Ectodermal cell (in vitro differentiated cells): Measurements from ENCODE around the gene TADA2B.

Experiments used
- H3K27ac ChIP-seq: 2 replicates; pipeline ENCODE4 v1.7.0; 2013; ENCODE audit warnings: mild to moderate bottlenecking, low read depth, low read length; ENCODE audit not compliant: insufficient read depth, poor library complexity, severe bottlenecking
- H3K27me3 ChIP-seq: 2 replicates; pipeline ENCODE4 v1.7.0; 2013; ENCODE audit warnings: mild to moderate bottlenecking, low read length; ENCODE audit not compliant: insufficient read depth, control insufficient read depth, poor library complexity, severe bottlenecking
- H3K36me3 ChIP-seq: one replicate; pipeline ENCODE4 v1.7.0; 2013; ENCODE audit warnings: low read length; ENCODE audit not compliant: control insufficient read depth, insufficient read depth
- H3K4me1 ChIP-seq: one replicate; pipeline ENCODE4 v1.7.0; 2013; ENCODE audit warnings: low read length; ENCODE audit not compliant: control insufficient read depth, insufficient read depth
- H3K4me3 ChIP-seq: 2 replicates; pipeline ENCODE4 v1.7.0; 2013; ENCODE audit warnings: low read depth, low read length, control low read depth; ENCODE audit not compliant: insufficient read depth
- H3K9me3 ChIP-seq: 2 replicates; pipeline ENCODE4 v1.7.0; 2013; ENCODE audit warnings: mild to moderate bottlenecking, low read length, moderate library complexity; ENCODE audit not compliant: control insufficient read depth
- WGBS, 2 experiments: methylation state at CpG; one replicate each; pipeline ENCODE4 v1.1.7; 2013; ENCODE audit warnings: missing lambda C conversion rate in 2 of 2; 5-methylcytosine and 5-hydroxymethylcytosine counted together

TADA2B gene

DNA sequence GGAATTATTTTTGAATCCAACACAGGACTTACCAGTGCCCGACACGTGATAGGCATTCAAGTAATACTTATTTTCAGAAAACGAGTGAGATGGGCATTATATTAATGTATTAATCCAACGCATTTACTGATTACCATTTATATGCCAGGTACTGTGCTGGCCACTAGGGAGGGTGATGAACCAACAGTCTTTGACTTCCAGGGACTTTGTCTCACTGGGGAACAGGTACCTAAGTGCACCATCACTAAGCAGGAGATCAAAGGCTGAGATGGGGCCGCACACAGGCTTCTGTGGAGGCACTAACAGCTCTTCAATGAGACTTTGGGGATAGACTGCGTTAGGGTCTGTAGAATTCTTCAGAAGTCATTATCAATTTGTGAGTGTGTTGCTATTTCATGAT is 5.7 kb upstream of the TADA2B start:
- WGBS, 2 experiments: 65 to 76% methylated on average over 6 of the region's 6 CpGs
- H3K4me1 ChIP-seq: peaks cover 6% of the 10 kb centered on the region
- H3K27ac ChIP-seq: no peak overlapping the region
- no peak overlapping the region for H3K4me3 ChIP-seq
- no peaks in the 10 kb centered on the region for H3K9me3 ChIP-seq
- H3K27me3 ChIP-seq: peaks cover 22% of the 10 kb centered on the region
- no peaks in the 10 kb centered on the region for H3K36me3 ChIP-seq

DNA sequence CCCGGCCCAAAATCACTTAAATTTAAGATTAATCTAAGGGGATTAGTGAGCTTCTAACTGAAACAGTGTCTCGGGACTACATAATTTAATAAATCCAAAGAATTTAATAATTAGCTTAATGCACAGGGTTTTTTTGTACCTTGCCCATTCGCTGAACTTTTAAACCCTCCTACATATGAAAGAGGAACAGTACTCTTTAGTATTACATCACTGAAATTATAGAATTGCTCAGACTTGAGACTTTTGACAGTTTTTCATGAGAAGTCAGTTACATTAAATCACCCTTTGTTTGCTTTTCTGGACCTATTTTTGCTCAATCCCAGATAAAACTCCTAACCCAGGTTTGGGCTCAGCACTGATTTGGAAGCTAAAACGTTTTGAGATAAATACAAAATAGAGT is 2.4 kb upstream of the TADA2B start:
- Histone ChIP-seq H3K9me3 (no peaks in the 10 kb centered on the region), H3K4me3 (no peak overlapping the region), H3K27ac (no peak overlapping the region), H3K27me3 (peaks cover 29% of the 10 kb centered on the region), H3K4me1 (peaks cover 11% of the 10 kb centered on the region), H3K36me3 (no peaks in the 10 kb centered on the region)
- 80 to 89% methylated on average over 3 to 4 of the region's 4 CpGs for WGBS, 2 experiments

DNA sequence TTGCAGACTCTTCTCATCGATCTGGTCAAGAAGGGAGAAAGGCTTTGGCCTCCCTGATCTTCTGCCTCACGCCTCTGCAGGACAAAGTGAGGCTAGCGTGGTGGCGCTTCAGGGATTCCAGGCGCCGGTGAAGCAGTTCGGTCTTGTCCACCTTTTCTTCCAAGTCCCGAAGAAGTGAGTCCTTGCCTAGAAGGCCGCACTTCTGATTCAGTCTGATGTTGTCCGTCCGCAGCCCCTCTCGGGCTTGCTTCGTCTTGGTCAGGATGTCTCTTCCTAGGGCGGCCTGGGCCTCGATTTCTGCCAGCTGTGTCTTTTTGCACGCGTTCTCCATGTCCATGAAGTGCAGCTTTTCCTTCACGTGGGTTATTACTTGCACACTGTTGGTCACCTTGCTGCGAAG is 1.9 kb upstream of the TADA2B start:
- Histone ChIP-seq H3K27me3 (peaks cover 29% of the 10 kb centered on the region), H3K4me3 (no peak overlapping the region), H3K27ac (no peak overlapping the region), H3K36me3 (no peaks in the 10 kb centered on the region), H3K9me3 (no peaks in the 10 kb centered on the region), H3K4me1 (peaks cover 11% of the 10 kb centered on the region)
- 94 to 95% methylated on average over 19 of the region's 19 CpGs for WGBS, 2 experiments

- Histone ChIP-seq H3K36me3 (no peaks in the 10 kb centered on the region), H3K9me3 (no peaks in the 10 kb centered on the region), H3K27me3 (peaks cover 29% of the 10 kb centered on the region), H3K27ac (no peak overlapping the region), H3K4me3 (peak overlapping the region; percentile 60), H3K4me1 (peaks cover 11% of the 10 kb centered on the region)
- 41 to 42% methylated on average over 42 of the region's 42 CpGs for WGBS, 2 experiments
Observed at GRCh38 chr4:7041801-7042502, 1.2 kb upstream of the TADA2B start.

DNA sequence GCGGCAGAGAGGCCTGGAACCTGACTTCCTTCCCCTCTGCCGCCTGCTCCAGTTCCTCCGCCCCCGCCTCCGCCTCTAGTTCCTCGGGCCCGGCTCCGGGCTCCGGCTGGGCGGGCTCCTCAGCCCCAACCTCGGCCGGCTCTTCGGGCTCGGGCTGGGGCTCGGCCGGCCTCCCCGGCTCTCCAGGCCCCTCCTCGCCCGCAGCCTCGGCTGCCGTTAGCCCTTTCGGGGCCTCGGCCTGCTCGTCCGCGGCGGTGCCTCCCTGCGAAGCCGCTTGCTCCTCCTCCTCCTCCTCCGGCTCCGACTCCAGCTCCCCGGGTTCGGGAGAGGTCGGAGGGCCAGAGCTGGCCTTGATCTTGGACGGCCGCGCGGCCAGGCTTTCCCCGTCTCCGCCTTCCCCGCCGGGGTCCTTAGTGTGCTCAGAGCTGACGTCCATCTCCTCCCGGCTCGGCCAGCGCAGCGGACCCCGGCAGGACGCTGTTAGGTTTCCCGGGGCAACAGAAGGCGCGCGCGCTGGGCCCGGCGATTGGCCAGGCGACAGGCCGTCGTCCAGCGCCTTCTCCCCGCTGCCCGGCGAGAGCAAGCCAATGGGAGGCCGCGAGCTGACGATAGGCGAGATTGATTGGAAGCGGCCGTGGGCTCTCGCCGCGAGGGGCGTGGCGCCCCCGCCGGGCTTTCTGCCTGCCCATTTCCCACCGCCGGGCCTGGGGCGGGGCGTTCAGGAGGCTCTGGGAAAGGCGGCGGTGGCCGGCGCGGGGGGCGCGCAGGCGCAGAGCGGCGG is 479 bp upstream of the TADA2B start:
- no peaks in the 10 kb centered on the region for H3K36me3 ChIP-seq
- no peaks in the 10 kb centered on the region for H3K9me3 ChIP-seq
- peak overlapping the region; percentile 64 for H3K27ac ChIP-seq
- H3K27me3 ChIP-seq: peaks cover 29% of the 10 kb centered on the region
- peaks cover 11% of the 10 kb centered on the region for H3K4me1 ChIP-seq
- H3K4me3 ChIP-seq: peak overlapping the region; percentile 60
- 0% methylated on average over 90 of the region's 90 CpGs for WGBS, 2 experiments

- Histone ChIP-seq H3K9me3 (no peaks in the 10 kb centered on the region), H3K27ac (no peak overlapping the region), H3K4me1 (peaks cover 11% of the 10 kb centered on the region), H3K27me3 (peaks cover 29% of the 10 kb centered on the region), H3K4me3 (peak overlapping the region; percentile 72), H3K36me3 (no peaks in the 10 kb centered on the region)
- 42 to 45% methylated on average over 29 of the region's 29 CpGs for WGBS, 2 experiments
Observed at GRCh38 chr4:7044137-7044930, 1.2 kb downstream of the TADA2B start.

GRCh38 chr4:7045553-7045952 is 2.4 kb downstream of the TADA2B start:
- Histone ChIP-seq H3K27ac (no peak overlapping the region), H3K36me3 (no peaks in the 10 kb centered on the region), H3K27me3 (peaks cover 26% of the 10 kb centered on the region), H3K4me3 (no peak overlapping the region), H3K4me1 (peaks cover 11% of the 10 kb centered on the region), H3K9me3 (no peaks in the 10 kb centered on the region)
- 92 to 93% methylated on average over 8 of the region's 8 CpGs for WGBS, 2 experiments

- 94 to 95% methylated on average over 23 of the region's 23 CpGs for WGBS, 2 experiments
- Histone ChIP-seq H3K36me3 (no peaks in the 10 kb centered on the region), H3K9me3 (no peaks in the 10 kb centered on the region), H3K27ac (no peak overlapping the region), H3K4me3 (no peak overlapping the region), H3K27me3 (peaks cover 19% of the 10 kb centered on the region), H3K4me1 (peaks cover 11% of the 10 kb centered on the region)
Observed at GRCh38 chr4:7045961-7046921, 3.1 kb downstream of the TADA2B start.

DNA sequence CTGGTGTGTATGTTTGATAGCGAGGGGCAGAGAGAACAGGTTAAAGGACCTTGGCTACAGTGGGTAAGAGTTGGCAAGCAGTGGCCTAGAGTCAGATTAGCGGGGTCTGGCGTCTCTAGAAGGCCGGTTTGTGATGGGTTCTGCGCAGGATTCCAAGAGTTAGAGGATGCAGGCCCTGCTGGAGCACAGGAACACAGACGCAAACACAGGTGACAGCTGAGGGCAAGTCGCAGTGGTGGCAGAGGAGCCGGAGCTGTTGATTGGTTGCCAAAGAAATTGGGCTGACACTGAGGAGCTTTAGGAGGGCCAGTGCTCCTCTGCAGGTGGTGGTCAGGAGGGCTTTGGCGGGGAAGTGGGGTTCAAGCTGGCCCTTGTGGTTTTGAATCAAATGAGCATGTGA is 3.8 kb downstream of the TADA2B start:
- Histone ChIP-seq H3K9me3 (no peaks in the 10 kb centered on the region), H3K4me3 (no peak overlapping the region), H3K27ac (no peak overlapping the region), H3K4me1 (peaks cover 6% of the 10 kb centered on the region), H3K27me3 (peaks cover 11% of the 10 kb centered on the region), H3K36me3 (no peaks in the 10 kb centered on the region)
- WGBS, 2 experiments: 89 to 91% methylated on average over 9 of the region's 9 CpGs
